Measurements from ENCODE around the gene CACNG6. TPM values are rescaled to one million over a fixed set of nuclear protein-coding genes. Genes with fewer than 3 reads are reported as not detected.

The CACNG6 gene
- total and polyA plus RNA-seq, 2 of the 13 experiments (the other 11 are each of a cell fraction or from before 2014, with no cell fraction given): not detected

- no peaks in the 10 kb centered on the region for H3K79me2 ChIP-seq (ENCODE audit: insufficient read depth, low read length)
- FAIRE-seq: no peak
- ATAC-seq: no peak
- intact Hi-C loops (cut with micrococcal nuclease; ENCODE audit: unreplicated experiment): loop anchor here (5.0 kb wide), 2 partner anchors 117 to 232 kb away; partner anchors contain the start of gene CACNG7
- H3K36me3 ChIP-seq (replicated peaks in 1 of 2; ENCODE audit: control insufficient read depth in 1 of 2, insufficient read depth in 2 of 2, low read length in 2 of 2): no peaks in the 10 kb centered on the region
- no peak overlapping the region for H3K4me2 ChIP-seq (ENCODE audit: low read depth, low read length)
- 20% methylated on average over 4 of the region's 9 CpGs for WGBS (ENCODE audit: low lambda C conversion rate)
- no peak overlapping the region for H3K4me3 ChIP-seq (replicated peaks in 1 of 3; ENCODE audit: insufficient read depth in 1 of 3, low read depth in 2 of 3, low read length in 3 of 3)
- no peak overlapping the region for H3K9ac ChIP-seq (ENCODE audit: insufficient read depth, low read depth, low read length)
- ChIA-PET POLR2A (no interaction called here), CTCF (ENCODE audit: low intra/inter-chr PET ratio, low total read pairs) (interaction anchor here (0.9 to 2.8 kb wide), 4 partner anchors 172 to 232 kb away, joined by 3 to 28 read pairs (median 10); no protein-coding TSS in a partner anchor)
- DNase-seq (ENCODE audit: low spot score): peak; percentile 41
- in situ Hi-C loops (cut with HindIII; ENCODE audit: extremely low pct_ligation_motif_present, low pct_unique_long_range_greater_than_20kb): loop anchor here (10.0 kb wide), 2 partner anchors 120 to 220 kb away; partner anchors contain the start of gene CACNG7
- peak; percentile 53; the same call in 1 of the 2 replicates for TF ChIP-seq FOSL2 (CRISPR knock-in tag; IDR thresholded peaks at IDR 0.05)
- TF ChIP-seq MAFK (conservative IDR thresholded peaks at IDR 0.05 in 1 of 2, IDR thresholded peaks at IDR 0.05 in 1 of 2; ENCODE audit: low read length in 2 of 2): no peak
- TF ChIP-seq PTBP1 (IDR thresholded peaks at IDR 0.05; ENCODE audit: low read depth, low read length, poor library complexity, severe bottlenecking): no peak
- peak; percentile 61; the same call in 1 of the 2 replicates for TF ChIP-seq ZNF770 (CRISPR knock-in tag; IDR thresholded peaks at IDR 0.05)
- TF ChIP-seq ZBTB38 (CRISPR knock-in tag; IDR thresholded peaks at IDR 0.05): no peak
- no peaks in the 10 kb centered on the region for H3K9me3 ChIP-seq (ENCODE audit: low read length)
- no peak overlapping the region for H3K27ac ChIP-seq (ENCODE audit: extremely low read length, insufficient read depth, low read length)
- no TSS peak for BruUV-seq (replicated peaks)
- H4K20me1 ChIP-seq (ENCODE audit: insufficient read depth, low read length): no peaks in the 10 kb centered on the region
- no peak overlapping the region for H2AFZ ChIP-seq (ENCODE audit: low read length)
- no peaks in the 10 kb centered on the region for H3K27me3 ChIP-seq (ENCODE audit: control insufficient read depth in 1 of 2, insufficient read depth in 2 of 2, low read length in 2 of 2)
- peaks cover 39% of the 10 kb centered on the region for H3K4me1 ChIP-seq (ENCODE audit: insufficient read depth, low read length)
Measured at GRCh38 chr19:54024660-54025059, 33.2 kb downstream of the CACNG6 start.

GRCh38 chr19:54026656-54027055 lies 35.2 kb downstream of the CACNG6 start:
- WGBS (ENCODE audit: low lambda C conversion rate): 44% methylated on average over 3 of the region's 7 CpGs
- ChIA-PET POLR2A (no interaction called here), CTCF (ENCODE audit: low intra/inter-chr PET ratio, low total read pairs) (no interaction called here)
- in situ Hi-C loops (cut with HindIII; ENCODE audit: extremely low pct_ligation_motif_present, low pct_unique_long_range_greater_than_20kb): loop anchor here (10.0 kb wide), 2 partner anchors 122 to 222 kb away; partner anchors contain the start of gene CACNG7
- no peaks in the 10 kb centered on the region for H3K36me3 ChIP-seq (replicated peaks in 1 of 2; ENCODE audit: control insufficient read depth in 1 of 2, insufficient read depth in 2 of 2, low read length in 2 of 2)
- no peaks in the 10 kb centered on the region for H3K9me3 ChIP-seq (ENCODE audit: low read length)
- BruUV-seq (replicated peaks): no TSS peak
- H3K4me3 ChIP-seq (replicated peaks in 1 of 3; ENCODE audit: insufficient read depth in 1 of 3, low read depth in 2 of 3, low read length in 3 of 3): no peak overlapping the region
- no peak overlapping the region for H3K9ac ChIP-seq (ENCODE audit: insufficient read depth, low read depth, low read length)
- TF ChIP-seq FOSL2 (CRISPR knock-in tag; IDR thresholded peaks at IDR 0.05) (no peak), ZNF274 (CRISPR knock-in tag; IDR thresholded peaks at IDR 0.05) (no peak)
- no peaks in the 10 kb centered on the region; a peak in 1 of 5 replicates for H3K27me3 ChIP-seq (ENCODE audit: control insufficient read depth in 1 of 2, insufficient read depth in 2 of 2, low read length in 2 of 2)
- H2AFZ ChIP-seq (ENCODE audit: low read length): no peak overlapping the region
- DNase-seq (ENCODE audit: low spot score): no peak
- H3K4me1 ChIP-seq (ENCODE audit: insufficient read depth, low read length): peaks cover 38% of the 10 kb centered on the region
- ATAC-seq: no peak
- no peak overlapping the region for H3K4me2 ChIP-seq (ENCODE audit: low read depth, low read length)
- no peaks in the 10 kb centered on the region for H4K20me1 ChIP-seq (ENCODE audit: insufficient read depth, low read length)
- H3K79me2 ChIP-seq (ENCODE audit: insufficient read depth, low read length): no peaks in the 10 kb centered on the region
- H3K27ac ChIP-seq (ENCODE audit: extremely low read length, insufficient read depth, low read length): no peak overlapping the region
- no peak for FAIRE-seq
- intact Hi-C loops (cut with micrococcal nuclease; ENCODE audit: unreplicated experiment): no loop called here

All from HepG2 (cell line).